Left ventricle myocardium inferior (tissue), 1 donor: Measurements from ENCODE around the gene HEPN1. TPM values are rescaled to one million over a fixed set of nuclear protein-coding genes. Genes with fewer than 3 reads are reported as not detected.

Experiments used
- DNase-seq: peaks from one replicate; pipeline ENCODE4 v3.0.0-alpha.2; 2020
- H3K27ac ChIP-seq: fragments of 200-600 bp; replicated peaks from 2 replicates; pipeline ENCODE4 v1.8.0; 2021
- H3K27me3 ChIP-seq: fragments of 200-600 bp; 2 replicates; pipeline ENCODE4 v1.8.0; 2021; ENCODE audit warnings: low read depth
- H3K36me3 ChIP-seq: fragments of 200-600 bp; 2 replicates; pipeline ENCODE4 v1.8.0; 2021
- H3K4me1 ChIP-seq: fragments of 200-600 bp; 2 replicates; pipeline ENCODE4 v1.8.0; 2021
- H3K4me3 ChIP-seq: fragments of 200-600 bp; 2 replicates; pipeline ENCODE4 v1.8.0; 2021; ENCODE audit warnings: mild to moderate bottlenecking, moderate library complexity
- H3K9me3 ChIP-seq: fragments of 200-600 bp; replicated peaks from 2 replicates; pipeline ENCODE4 v1.8.0; 2021
- CTCF ChIP-seq: fragments of 200-600 bp; IDR thresholded peaks from 2 replicates; pipeline ENCODE4 v1.8.0; 2021; ENCODE audit warnings: antibody characterized with exemption, mild to moderate bottlenecking, borderline replicate concordance
- intact Hi-C: fragments of 100-400 bp; cut with micrococcal nuclease; formaldehyde crosslinking; loops from one replicate; pipeline ENCODE4 v1.11.0; 2022
- total RNA-seq: library from RNA; stranded (reverse); fragmentation: NEBNext Ultra II Directional; extraction: Animal tissue kit (Norgen Biotek cat#: 25700); gene quantifications from one replicate; pipeline ENCODE4 v1.2.1, GENCODE V29; 2021
- donor health status: DM: no; HTN: yes; CAD: no; lungs with severe emphysema.

The HEPN1 gene
- total RNA-seq, 1 donor from 2014 or later, result not detected

- no peaks in the 10 kb centered on the region for H3K4me1 ChIP-seq
- H3K27me3 ChIP-seq, result no peaks in the 10 kb centered on the region
- no peaks in the 10 kb centered on the region for H3K36me3 ChIP-seq
- intact Hi-C loops, result no loop called here
- TF ChIP-seq CTCF, result no peak
- H3K27ac ChIP-seq, result no peak overlapping the region
- peaks cover 4% of the 10 kb centered on the region for H3K9me3 ChIP-seq
- no peak overlapping the region for H3K4me3 ChIP-seq
- DNase-seq, result no peak
Measured at GRCh38 chr11:124943741-124944140, 24.7 kb downstream of the HEPN1 start.

DNA sequence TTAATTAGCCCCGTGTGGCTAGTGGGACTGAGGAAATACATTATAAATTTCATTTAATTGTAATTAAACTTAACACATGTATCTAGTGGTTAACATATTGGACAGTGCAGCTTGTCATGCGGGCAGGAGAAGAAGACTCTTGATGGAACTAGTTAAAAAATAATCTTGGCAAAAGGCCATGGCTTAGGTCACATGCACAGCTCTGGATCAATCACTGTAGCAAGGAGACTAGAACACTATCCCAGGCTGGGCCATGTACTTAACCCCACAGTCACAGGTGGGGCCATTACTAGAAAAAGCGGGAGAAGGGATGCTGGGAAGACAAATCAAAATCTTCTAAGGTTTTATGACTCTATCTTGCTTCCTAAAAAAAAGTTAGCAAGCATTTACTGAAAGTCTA, 25.5 kb downstream of the HEPN1 start:
- Histone ChIP-seq H3K9me3 (peaks cover 10% of the 10 kb centered on the region), H3K27me3 (no peaks in the 10 kb centered on the region), H3K4me3 (no peak overlapping the region), H3K27ac (no peak overlapping the region), H3K36me3 (no peaks in the 10 kb centered on the region), H3K4me1 (no peaks in the 10 kb centered on the region)
- no peak for TF ChIP-seq CTCF
- no peak for DNase-seq
- intact Hi-C loops, result no loop called here

- no peaks in the 10 kb centered on the region for H3K36me3 ChIP-seq
- no peak for DNase-seq
- H3K27ac ChIP-seq, result no peak overlapping the region
- H3K9me3 ChIP-seq, result peaks cover 10% of the 10 kb centered on the region
- H3K4me3 ChIP-seq, result no peak overlapping the region
- intact Hi-C loops, result no loop called here
- no peaks in the 10 kb centered on the region for H3K4me1 ChIP-seq
- no peak for TF ChIP-seq CTCF
- H3K27me3 ChIP-seq, result no peaks in the 10 kb centered on the region
Measured at GRCh38 chr11:124945826-124946225, 26.8 kb downstream of the HEPN1 start.

DNA sequence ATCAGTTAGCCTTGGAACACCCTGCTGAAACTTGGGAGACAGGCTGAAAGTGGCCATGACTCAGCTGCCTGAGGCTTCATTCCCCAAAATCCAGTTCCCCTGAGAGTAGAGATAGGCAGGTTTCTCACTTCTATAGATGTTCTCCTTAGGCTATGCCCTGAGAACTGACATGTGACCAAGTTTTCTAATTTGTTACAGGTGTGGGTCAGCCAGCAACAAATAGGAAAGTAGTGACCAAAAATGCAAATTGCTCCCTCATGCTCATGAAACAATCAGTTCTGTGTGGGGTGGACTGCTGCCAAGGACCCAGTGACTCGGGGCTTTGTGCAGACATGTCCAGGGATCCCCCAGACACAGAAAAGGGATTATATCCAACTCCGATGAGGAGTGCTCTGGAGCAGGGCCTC, 27.7 kb downstream of the HEPN1 start:
- TF ChIP-seq CTCF, result no peak
- H3K4me1 ChIP-seq, result no peaks in the 10 kb centered on the region
- peaks cover 10% of the 10 kb centered on the region for H3K9me3 ChIP-seq
- DNase-seq, result no peak
- H3K27ac ChIP-seq, result no peak overlapping the region
- intact Hi-C loops, result no loop called here
- no peaks in the 10 kb centered on the region for H3K27me3 ChIP-seq
- H3K4me3 ChIP-seq, result no peak overlapping the region
- H3K36me3 ChIP-seq, result no peaks in the 10 kb centered on the region

GRCh38 chr11:124950601-124951330, 31.7 kb downstream of the HEPN1 start:
- H3K27me3 ChIP-seq, result no peaks in the 10 kb centered on the region
- intact Hi-C loops, result no loop called here

More at GRCh38 chr11:124950601-124951330, 31.7 kb downstream of the HEPN1 start:
- Histone ChIP-seq H3K36me3 (no peaks in the 10 kb centered on the region), H3K27ac (no peak overlapping the region), H3K4me3 (no peak overlapping the region), H3K9me3 (peaks cover 10% of the 10 kb centered on the region), H3K4me1 (peaks cover 18% of the 10 kb centered on the region)
- no peak for TF ChIP-seq CTCF
- no peak for DNase-seq
